ENCODE results near the gene JMJD1C.
"Not testable (repeated sequence)": the region's sequence is repeated elsewhere in the genome, so short reads cannot be mapped to it uniquely, and the experiment has no call there.

JMJD1C gene

DNA sequence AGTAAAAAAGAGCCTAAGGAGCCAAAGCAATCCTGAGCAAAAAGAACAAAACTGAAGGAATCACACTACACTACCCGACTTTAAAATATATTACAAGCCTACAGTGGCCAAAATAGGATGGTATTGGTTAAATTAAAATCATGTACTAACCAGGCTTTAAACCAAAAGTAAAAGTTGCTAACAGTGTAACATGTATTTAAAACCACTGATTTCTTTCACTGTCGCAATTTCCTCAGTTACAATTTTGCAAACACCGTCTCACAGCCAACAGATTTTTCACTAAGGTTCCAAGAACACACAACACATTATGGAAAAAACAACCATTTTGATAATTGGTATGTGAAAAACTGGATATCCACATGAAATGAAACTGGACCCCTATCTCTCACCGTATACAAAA is 74.0 kb downstream of the JMJD1C start:
- Mint-ChIP-seq H3K4me3 (peak overlapping the region; percentile 40 to 66), H3K27ac (peak overlapping the region in 1 of 2 donors; percentile 57)

DNA sequence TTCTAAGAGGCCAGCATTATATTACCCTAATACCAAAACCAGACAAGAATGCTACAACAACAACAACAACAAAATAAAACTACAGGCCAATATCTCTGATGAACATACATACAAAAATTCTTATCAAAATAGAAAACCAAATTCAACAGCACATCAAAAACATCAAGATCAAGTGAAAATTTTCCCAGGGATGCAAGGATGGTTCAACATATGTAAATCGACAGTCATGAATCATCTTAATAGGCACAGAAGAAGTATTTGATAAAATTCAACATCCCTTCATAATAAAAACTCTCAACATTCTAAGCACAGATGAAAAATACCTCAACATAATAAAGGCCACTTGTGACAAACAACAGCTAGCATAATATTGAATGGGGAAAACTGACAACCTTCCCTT is 75.3 kb downstream of the JMJD1C start:
- Mint-ChIP-seq H3K4me3 (peak overlapping the region; percentile 40 to 66), H3K4me1 (ENCODE audit: low read depth in 2 of 2) (peaks cover 42 to 62% of the 10 kb centered on the region in 2 donors), H3K9me3 (no peaks in the 10 kb centered on the region), H3K36me3 (ENCODE audit: insufficient read depth) (peaks cover 5% of the 10 kb centered on the region), H3K27ac (peak overlapping the region in 1 of 2 donors; percentile 45), H3K27me3 (no peaks in the 10 kb centered on the region)
- ATAC-seq (replicated peaks) (no peak), DNase-seq (no peak)

More for the DNA sequence above, 74.0 kb downstream of the JMJD1C start:
- Mint-ChIP-seq H3K36me3 (ENCODE audit: insufficient read depth) (peaks cover 5% of the 10 kb centered on the region), H3K9me3 (no peaks in the 10 kb centered on the region), H3K4me1 (ENCODE audit: low read depth in 2 of 2) (peaks cover 38 to 59% of the 10 kb centered on the region in 2 donors), H3K27me3 (no peaks in the 10 kb centered on the region)
- ATAC-seq (replicated peaks), result peak; percentile 58
- DNase-seq, result no peak

DNA sequence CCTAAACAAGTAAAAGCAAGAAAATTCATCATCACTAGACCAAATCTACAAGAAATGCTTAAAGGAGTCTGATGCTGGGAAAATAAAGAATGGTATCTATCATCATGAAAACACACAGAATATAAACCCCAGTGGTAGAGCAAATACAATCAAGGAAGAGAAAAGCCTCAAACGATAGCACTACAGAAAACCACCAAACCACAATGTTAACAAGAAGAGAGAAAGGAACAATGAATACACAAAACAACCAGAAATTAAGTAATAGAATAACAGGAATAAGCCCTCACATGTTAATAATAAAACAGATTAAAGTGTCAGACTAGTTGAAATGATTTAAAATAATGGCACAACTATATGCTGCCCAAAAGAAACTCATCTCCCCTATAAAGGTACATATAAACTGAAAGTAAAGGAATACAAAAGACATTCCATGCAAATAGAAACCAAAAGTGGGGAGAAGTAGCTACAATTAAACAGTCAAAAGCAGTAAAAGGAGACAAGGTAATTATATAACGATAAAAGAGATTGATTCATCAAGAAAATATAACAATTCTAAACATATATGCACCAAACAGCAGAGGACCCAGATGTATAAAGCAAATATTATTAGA is 77.3 kb downstream of the JMJD1C start:
- Mint-ChIP-seq H3K36me3 (ENCODE audit: insufficient read depth) (peaks cover 5% of the 10 kb centered on the region), H3K27me3 (no peaks in the 10 kb centered on the region), H3K9me3 (no peaks in the 10 kb centered on the region), H3K4me1 (ENCODE audit: low read depth in 2 of 2) (peaks cover 49 to 73% of the 10 kb centered on the region in 2 donors), H3K4me3 (peak overlapping the region; percentile 47 to 67), H3K27ac (peak overlapping the region; percentile 25 to 54)
- DNase-seq (no peak), ATAC-seq (replicated peaks) (peak; percentile 91)

DNA sequence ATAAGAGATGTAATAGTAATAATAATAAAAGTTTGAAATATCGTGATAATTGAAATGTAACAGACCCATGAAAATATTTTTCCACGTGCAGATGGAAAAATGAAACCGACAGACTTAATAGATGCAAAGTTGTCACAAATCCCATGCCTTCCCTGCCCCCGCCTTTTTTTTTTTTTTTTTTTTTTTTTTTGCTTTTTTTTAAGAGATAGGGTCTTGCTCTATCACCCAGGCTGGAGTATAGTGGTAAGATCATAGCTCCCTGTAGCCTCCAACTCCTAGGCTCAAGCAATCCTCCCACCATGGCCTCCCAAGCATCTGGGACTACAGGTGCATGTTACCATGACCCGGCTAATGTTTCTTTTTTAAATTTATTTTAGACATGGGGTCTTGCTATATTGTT is 80.5 kb downstream of the JMJD1C start:
- ATAC-seq (replicated peaks) (no peak), DNase-seq (no peak)
- H3K4me1 Mint-ChIP-seq (ENCODE audit: low read depth in 2 of 2), result peaks cover 40 to 52% of the 10 kb centered on the region in 2 donors
- no peaks in the 10 kb centered on the region for H3K9me3 Mint-ChIP-seq
- H3K4me3 Mint-ChIP-seq, result no peak overlapping the region
- H3K27me3 Mint-ChIP-seq, result no peaks in the 10 kb centered on the region
- no peak overlapping the region for H3K27ac Mint-ChIP-seq
- H3K36me3 Mint-ChIP-seq (ENCODE audit: insufficient read depth), result peaks cover 5% of the 10 kb centered on the region

DNA sequence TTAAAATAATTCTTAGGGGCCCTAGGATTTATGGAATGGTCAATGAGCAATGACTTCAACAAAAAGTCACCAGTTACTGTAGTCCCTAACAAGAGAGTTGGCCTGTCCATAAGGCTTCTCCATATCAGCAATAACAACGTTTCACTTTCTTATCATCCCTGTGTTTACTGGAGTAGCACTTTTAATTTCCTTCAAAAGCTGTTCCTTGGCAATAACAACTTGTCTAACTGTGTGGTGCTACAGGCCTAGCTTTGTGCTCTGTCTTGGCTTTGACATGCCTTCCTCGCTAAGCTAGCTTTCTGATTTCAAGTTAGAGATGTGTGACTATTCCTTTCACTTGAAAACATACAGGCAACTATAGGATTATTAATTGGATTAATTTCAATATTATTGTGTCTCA is 81.1 kb downstream of the JMJD1C start:
- ATAC-seq (replicated peaks) (no peak), DNase-seq (no peak)
- no peak overlapping the region for H3K4me3 Mint-ChIP-seq
- no peak overlapping the region for H3K27ac Mint-ChIP-seq
- H3K4me1 Mint-ChIP-seq (ENCODE audit: low read depth in 2 of 2), result peaks cover 40 to 47% of the 10 kb centered on the region in 2 donors
- no peaks in the 10 kb centered on the region for H3K27me3 Mint-ChIP-seq
- no peaks in the 10 kb centered on the region for H3K9me3 Mint-ChIP-seq
- H3K36me3 Mint-ChIP-seq (ENCODE audit: insufficient read depth), result peaks cover 5% of the 10 kb centered on the region

DNA sequence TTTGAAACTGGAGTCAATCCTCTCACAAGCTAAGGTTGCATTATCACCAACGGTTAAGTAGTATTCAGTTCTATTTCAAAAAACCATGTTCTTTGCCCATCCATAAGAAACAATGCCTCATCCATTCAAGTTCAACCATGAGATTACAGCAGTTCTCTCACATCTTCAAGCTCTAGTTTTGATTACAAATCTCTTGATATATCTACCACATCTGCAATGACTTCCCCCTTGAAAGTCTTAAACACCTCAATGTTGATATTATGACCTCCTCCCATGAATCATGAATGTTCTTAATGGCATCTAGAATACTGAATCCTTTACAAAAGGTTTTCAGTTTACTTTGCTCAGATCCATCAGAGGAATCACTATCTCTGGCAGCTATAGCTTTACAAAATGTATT is 81.8 kb downstream of the JMJD1C start:
- ATAC-seq (replicated peaks) (no peak), DNase-seq (no peak)
- peaks cover 6% of the 10 kb centered on the region for H3K36me3 Mint-ChIP-seq (ENCODE audit: insufficient read depth)
- H3K27me3 Mint-ChIP-seq, result no peaks in the 10 kb centered on the region
- no peaks in the 10 kb centered on the region for H3K9me3 Mint-ChIP-seq
- no peak overlapping the region for H3K4me3 Mint-ChIP-seq
- H3K4me1 Mint-ChIP-seq (ENCODE audit: low read depth in 2 of 2), result peaks cover 40 to 46% of the 10 kb centered on the region in 2 donors
- H3K27ac Mint-ChIP-seq, result no peak overlapping the region

DNA sequence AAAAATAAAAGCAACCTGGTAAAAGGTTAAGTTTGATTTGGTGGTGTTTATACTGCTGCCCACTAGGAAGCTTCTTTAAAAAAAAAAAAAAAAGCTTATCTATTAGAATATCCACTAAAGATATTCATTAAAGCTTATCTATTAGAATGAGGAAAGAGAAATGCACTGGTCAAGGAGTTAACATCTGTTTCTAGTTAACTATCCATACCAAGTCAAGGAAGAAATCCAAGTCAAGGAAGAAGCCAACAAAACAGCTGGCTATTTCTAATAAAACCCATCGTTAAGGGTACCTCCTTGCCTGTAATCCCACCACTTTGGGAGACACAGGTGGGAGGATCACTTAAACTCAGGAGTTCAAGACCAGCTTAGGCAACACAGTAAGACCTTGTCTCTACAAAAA is 82.6 kb downstream of the JMJD1C start:
- DNase-seq (no peak), ATAC-seq (replicated peaks) (no peak)
- no peak overlapping the region for H3K4me3 Mint-ChIP-seq
- no peaks in the 10 kb centered on the region for H3K9me3 Mint-ChIP-seq
- H3K36me3 Mint-ChIP-seq (ENCODE audit: insufficient read depth), result peaks cover 4% of the 10 kb centered on the region
- no peaks in the 10 kb centered on the region for H3K27me3 Mint-ChIP-seq
- H3K4me1 Mint-ChIP-seq (ENCODE audit: low read depth in 2 of 2), result peaks cover 32 to 38% of the 10 kb centered on the region in 2 donors
- H3K27ac Mint-ChIP-seq, result no peak overlapping the region

DNA sequence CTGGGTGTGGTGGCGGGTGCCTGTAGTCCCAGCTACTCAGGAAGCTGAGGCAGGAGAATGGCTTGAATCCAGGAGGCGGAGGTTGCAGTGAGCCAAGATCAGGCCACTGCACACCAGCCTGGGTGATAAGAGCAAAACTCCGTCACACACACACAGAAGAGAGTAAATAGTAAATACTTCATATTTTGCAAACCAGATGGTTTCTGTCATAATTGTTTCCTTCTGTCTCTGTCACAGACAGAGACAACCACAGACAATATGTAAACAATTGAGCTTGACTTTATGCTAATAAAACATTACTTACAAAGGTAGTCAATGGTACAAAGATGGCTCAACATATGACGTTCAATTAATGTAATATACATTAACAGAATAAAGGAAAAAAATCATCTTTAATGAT is 83.7 kb downstream of the JMJD1C start:
- H3K27me3 Mint-ChIP-seq, result no peaks in the 10 kb centered on the region
- H3K4me1 Mint-ChIP-seq (ENCODE audit: low read depth in 2 of 2), result peaks cover 27 to 32% of the 10 kb centered on the region in 2 donors
- no peaks in the 10 kb centered on the region for H3K9me3 Mint-ChIP-seq
- peaks cover 4% of the 10 kb centered on the region for H3K36me3 Mint-ChIP-seq (ENCODE audit: insufficient read depth)
- no peak overlapping the region for H3K4me3 Mint-ChIP-seq
- H3K27ac Mint-ChIP-seq, result no peak overlapping the region
- ATAC-seq (replicated peaks), result no peak
- DNase-seq, result no peak

DNA sequence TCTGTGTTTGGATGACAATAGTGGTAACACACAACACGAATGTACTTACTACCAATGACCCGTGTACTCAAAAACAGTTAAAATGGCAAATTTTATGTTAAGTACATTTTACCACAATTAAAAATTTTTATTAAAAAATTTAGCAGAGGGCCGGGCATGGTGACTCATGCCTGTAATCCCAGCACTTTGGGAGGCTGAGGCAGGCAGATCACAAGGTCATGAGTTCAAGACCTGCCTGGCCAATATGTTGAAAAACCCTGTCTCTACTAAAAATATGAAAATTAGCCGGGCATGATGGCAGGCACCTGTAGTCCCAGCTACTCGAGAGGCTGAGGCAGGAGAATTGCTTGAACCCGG is 88.5 kb downstream of the JMJD1C start:
- H3K4me3 Mint-ChIP-seq; ATAC-seq (replicated peaks); DNase-seq; H3K36me3 Mint-ChIP-seq (ENCODE audit: insufficient read depth); H3K27me3 Mint-ChIP-seq; H3K9me3 Mint-ChIP-seq: not testable (repeated sequence)
- H3K27ac Mint-ChIP-seq, result peak overlapping the region in 1 of 2 donors; percentile 52
- H3K4me1 Mint-ChIP-seq (ENCODE audit: low read depth in 2 of 2), result peaks cover 22 to 32% of the 10 kb centered on the region in 2 donors

DNA sequence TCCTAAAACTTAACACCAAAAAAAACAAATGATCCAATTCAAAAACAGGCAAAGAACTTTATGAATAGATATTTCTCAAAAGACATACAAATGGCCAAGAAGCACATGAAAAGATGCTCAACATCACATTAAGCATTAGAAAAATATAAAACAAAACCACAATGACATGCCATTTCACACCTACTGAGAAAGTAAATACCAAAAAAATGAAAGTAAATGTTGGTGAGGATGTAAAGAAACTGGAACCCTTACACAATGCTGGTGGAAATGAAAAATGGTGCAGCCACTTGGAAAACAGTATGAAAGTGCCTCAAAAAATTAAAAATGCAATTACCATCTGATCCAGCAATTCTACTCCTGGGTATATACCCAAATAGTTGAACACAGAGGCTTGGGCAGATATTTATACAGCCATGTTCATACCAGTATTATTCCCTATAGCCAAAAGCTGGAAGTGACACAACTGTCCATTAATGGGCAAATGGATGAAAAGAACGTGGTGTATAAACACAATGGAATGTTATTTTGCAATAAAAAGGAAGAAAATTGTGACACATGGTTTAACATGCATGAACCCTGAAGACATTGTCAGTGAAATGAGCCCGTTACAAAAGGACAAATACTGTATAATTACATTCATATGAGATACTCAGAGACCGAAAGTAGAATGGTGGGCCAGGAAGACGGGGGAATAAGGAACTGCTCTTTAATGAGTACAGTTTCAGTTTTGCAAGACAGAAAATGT is 89.0 kb downstream of the JMJD1C start:
- no peak overlapping the region for H3K27ac Mint-ChIP-seq
- no peaks in the 10 kb centered on the region for H3K27me3 Mint-ChIP-seq

DNA sequence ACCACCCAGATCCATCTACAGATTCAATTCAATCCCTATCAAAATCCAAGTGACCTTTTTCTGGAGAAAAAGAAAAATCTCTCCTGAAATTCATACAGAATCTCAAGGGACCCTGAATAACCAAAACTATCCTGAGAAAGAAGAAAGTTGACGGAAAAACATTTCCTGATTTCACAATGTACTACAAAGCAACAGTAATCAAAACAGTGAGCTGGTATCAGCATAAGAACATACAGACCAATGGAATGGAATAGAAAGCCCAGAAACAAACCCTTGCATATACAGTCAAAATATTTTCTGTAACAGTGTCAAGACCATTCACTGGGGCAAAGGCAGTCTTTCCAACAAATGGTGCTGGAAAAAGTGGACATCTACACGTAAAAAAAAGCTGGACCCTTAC is 89.9 kb downstream of the JMJD1C start:
- DNase-seq, result no peak
- Mint-ChIP-seq H3K36me3 (ENCODE audit: insufficient read depth) (peaks cover 4% of the 10 kb centered on the region), H3K27me3 (no peaks in the 10 kb centered on the region), H3K4me1 (ENCODE audit: low read depth in 2 of 2) (peaks cover 17 to 27% of the 10 kb centered on the region in 2 donors), H3K9me3 (no peaks in the 10 kb centered on the region), H3K4me3 (no peak overlapping the region), H3K27ac (no peak overlapping the region)
- ATAC-seq (replicated peaks), result no peak

More for the DNA sequence above, 89.0 kb downstream of the JMJD1C start:
- H3K4me1 Mint-ChIP-seq (ENCODE audit: low read depth in 2 of 2), result peaks cover 22 to 32% of the 10 kb centered on the region in 2 donors
- H3K4me3 Mint-ChIP-seq, result peak overlapping the region in 1 of 2 donors; percentile 7
- no peak for DNase-seq
- no peaks in the 10 kb centered on the region for H3K9me3 Mint-ChIP-seq
- ATAC-seq (replicated peaks), result peak; percentile 27
- peaks cover 4% of the 10 kb centered on the region for H3K36me3 Mint-ChIP-seq (ENCODE audit: insufficient read depth)

DNA sequence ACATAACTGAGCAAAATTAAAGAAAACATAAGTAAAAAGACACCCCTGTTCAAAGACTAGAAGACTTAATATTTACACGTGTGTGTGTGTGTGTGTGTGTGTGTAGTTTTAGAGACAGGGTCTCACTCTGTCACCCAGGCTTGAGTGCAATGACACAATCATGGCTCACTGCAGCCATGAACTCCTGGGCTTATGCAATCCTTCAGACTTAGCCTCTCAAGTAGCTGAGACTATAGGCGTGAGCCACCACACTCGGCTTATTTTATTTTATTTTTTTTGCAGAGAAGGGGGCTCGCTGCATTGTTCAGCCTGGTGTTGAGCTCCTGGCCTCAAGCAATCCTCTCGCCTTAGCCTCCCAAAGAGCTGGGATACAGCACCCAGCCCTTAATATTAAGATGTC is 90.3 kb downstream of the JMJD1C start:
- H3K27ac Mint-ChIP-seq, result no peak overlapping the region
- no peaks in the 10 kb centered on the region for H3K27me3 Mint-ChIP-seq
- ATAC-seq (replicated peaks), result no peak
- no peak for DNase-seq
- H3K4me1 Mint-ChIP-seq (ENCODE audit: low read depth in 2 of 2), result peaks cover 14 to 23% of the 10 kb centered on the region in 2 donors
- H3K4me3 Mint-ChIP-seq, result no peak overlapping the region
- peaks cover 4% of the 10 kb centered on the region for H3K36me3 Mint-ChIP-seq (ENCODE audit: insufficient read depth)
- H3K9me3 Mint-ChIP-seq, result no peaks in the 10 kb centered on the region

DNA sequence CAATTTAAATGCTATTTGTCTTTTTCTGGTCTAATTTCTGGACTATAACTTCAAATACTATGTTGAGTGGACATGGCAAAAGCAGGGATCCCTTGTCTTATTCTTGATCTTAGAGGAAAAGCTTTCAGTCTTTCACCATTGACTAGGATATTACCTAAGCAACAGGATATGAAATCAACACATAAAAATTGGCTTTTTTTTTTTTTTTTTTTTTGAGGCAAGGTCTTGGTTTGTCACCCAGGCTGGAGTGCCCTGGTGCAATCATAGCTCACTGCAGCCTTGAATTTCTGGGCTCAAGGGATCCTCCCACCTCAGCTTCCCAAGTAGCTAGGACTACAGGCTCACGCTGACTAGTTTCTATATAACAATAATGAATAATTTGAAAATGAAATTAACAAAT is 90.8 kb downstream of the JMJD1C start:
- Mint-ChIP-seq H3K9me3 (no peaks in the 10 kb centered on the region), H3K27me3 (no peaks in the 10 kb centered on the region), H3K4me1 (ENCODE audit: low read depth in 2 of 2) (peaks cover 14 to 23% of the 10 kb centered on the region in 2 donors), H3K4me3 (no peak overlapping the region), H3K36me3 (ENCODE audit: insufficient read depth) (peaks cover 4% of the 10 kb centered on the region), H3K27ac (no peak overlapping the region)
- no peak for ATAC-seq (replicated peaks)
- DNase-seq, result no peak

DNA sequence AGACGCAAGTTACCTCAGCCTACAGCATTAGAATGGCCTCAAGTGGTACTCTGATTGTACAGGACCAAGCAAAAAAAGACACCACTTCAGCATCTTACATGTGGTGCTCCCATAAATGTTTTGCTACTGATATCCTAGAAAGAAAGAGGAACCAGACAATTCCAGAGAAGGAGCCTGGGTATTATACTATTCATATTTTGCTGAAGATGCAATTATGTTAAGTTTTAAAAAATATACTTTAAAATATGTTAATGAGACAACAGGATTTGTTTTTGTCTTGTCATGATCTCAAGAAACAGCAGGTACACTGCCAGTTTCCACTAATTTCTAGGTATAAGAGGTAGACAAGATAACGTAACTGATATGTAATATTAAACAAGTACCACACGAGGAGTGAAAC is 92.6 kb downstream of the JMJD1C start:
- no peak overlapping the region for H3K27ac Mint-ChIP-seq
- DNase-seq, result no peak
- H3K4me1 Mint-ChIP-seq (ENCODE audit: low read depth in 2 of 2), result peaks cover 14 to 28% of the 10 kb centered on the region in 2 donors
- H3K27me3 Mint-ChIP-seq, result no peaks in the 10 kb centered on the region
- no peak overlapping the region for H3K4me3 Mint-ChIP-seq
- H3K9me3 Mint-ChIP-seq, result no peaks in the 10 kb centered on the region
- ATAC-seq (replicated peaks), result no peak
- H3K36me3 Mint-ChIP-seq (ENCODE audit: insufficient read depth), result no peaks in the 10 kb centered on the region

Measured in effector memory CD8-positive, alpha-beta T cell (primary cell).